ENCODE results near the gene SERPINE3.

DNA sequence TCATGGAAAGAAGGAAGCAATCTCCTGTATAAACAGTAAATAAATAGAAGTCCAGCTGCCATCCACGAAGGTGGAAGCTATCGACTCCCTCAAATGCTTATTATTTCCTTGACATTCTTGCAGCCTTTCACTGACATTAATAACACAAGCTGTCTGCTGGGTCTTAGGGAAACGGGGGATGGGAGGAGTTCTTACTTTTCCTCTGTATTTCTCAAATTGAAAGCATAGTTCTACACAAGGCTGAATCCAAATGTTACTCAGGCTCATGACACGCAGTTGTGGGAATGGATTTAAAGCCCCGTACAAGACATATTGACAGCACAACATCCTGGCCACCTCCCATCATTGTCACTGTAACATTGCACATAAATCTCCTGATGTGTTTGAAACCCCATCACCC is 4.0 kb downstream of the SERPINE3 start:
- TF ChIP-seq YY1 (IDR thresholded peaks at IDR 0.05; ENCODE audit: insufficient read depth, insufficient read length): no peak
- no peak for TF ChIP-seq SUZ12 (IDR thresholded peaks at IDR 0.05; ENCODE audit: extremely low read depth, insufficient read depth, insufficient read length)
- TF ChIP-seq ZNF274 (IDR thresholded peaks at IDR 0.05; ENCODE audit: low read depth, low read length): no peak
